Liver (tissue), 9 donors: ENCODE measurements around the gene COL27A1. TPM values are rescaled to one million over a fixed set of nuclear protein-coding genes. Genes with fewer than 3 reads are reported as not detected.
"Not testable (repeated sequence)": the region's sequence is repeated elsewhere in the genome, so short reads cannot be mapped to it uniquely, and the experiment has no call there.

Experiments used
- DNase-seq: peaks from one replicate; pipeline ENCODE4 v3.0.0-alpha.2; 2017; ENCODE audit warnings: low spot score
- H3K27ac ChIP-seq, 2 donors: one replicate each; pipeline ENCODE4 v1.7.0; 2013; ENCODE audit warnings: inconsistent platforms in 2 of 2, low read length in 2 of 2, control low read depth in 1 of 2, low read depth in 1 of 2, mild to moderate bottlenecking in 1 of 2
- H3K27me3 ChIP-seq, 4 donors: one replicate each; pipeline versions ENCODE4 v1.6.1 to v1.7.0; 2013; ENCODE audit warnings: low read length in 3 of 4, inconsistent platforms in 1 of 4, mild to moderate bottlenecking in 1 of 4, moderate library complexity in 1 of 4; ENCODE audit not compliant: control insufficient read depth in 4 of 4, insufficient read depth in 4 of 4
- H3K36me3 ChIP-seq, 4 donors: one replicate each; pipeline versions ENCODE4 v1.6.1 to v1.7.0; 2013; ENCODE audit warnings: low read length in 3 of 4, mild to moderate bottlenecking in 3 of 4, low read depth in 1 of 4, moderate library complexity in 1 of 4; ENCODE audit not compliant: control insufficient read depth in 4 of 4, insufficient read depth in 3 of 4
- H3K4me1 ChIP-seq, 4 donors: one replicate each; pipeline versions ENCODE4 v1.6.1 to v1.7.0; 2013; ENCODE audit warnings: low read length in 3 of 4, mild to moderate bottlenecking in 3 of 4, moderate library complexity in 1 of 4; ENCODE audit not compliant: control insufficient read depth in 4 of 4, insufficient read depth in 4 of 4
- H3K4me3 ChIP-seq, 3 donors: one replicate each; pipeline versions ENCODE4 v1.6.1 to v1.7.0; 2013; ENCODE audit warnings: low read length in 3 of 3, control low read depth in 1 of 3, low read depth in 1 of 3, mild to moderate bottlenecking in 1 of 3
- H3K9ac ChIP-seq, 2 donors: one replicate each; pipeline ENCODE4 v1.7.0; 2013; ENCODE audit warnings: low read length in 2 of 2, mild to moderate bottlenecking in 2 of 2, moderate library complexity in 2 of 2, control low read depth in 1 of 2, low read depth in 1 of 2
- H3K9me3 ChIP-seq, 4 donors: one replicate each; pipeline versions ENCODE4 v1.6.1 to v1.7.0; 2013; ENCODE audit warnings: low read length in 3 of 4; ENCODE audit not compliant: control insufficient read depth in 4 of 4
- ATF3 ChIP-seq: IDR thresholded peaks from 2 replicates; pipeline ENCODE4 v1.6.1; 2016; ENCODE audit warnings: antibody characterized with exemption
- CTCF ChIP-seq: fragments of 150-350 bp; IDR thresholded peaks from 2 replicates; pipeline ENCODE4 v1.5.1; 2017; ENCODE audit warnings: improper control_type of control experiment, low read depth, low read length; ENCODE audit not compliant: missing input control
- EGR1 ChIP-seq, 2 donors: IDR thresholded peaks; 2 replicates each; pipeline ENCODE4 v1.6.1; 2016 to 2018; ENCODE audit warnings: antibody characterized with exemption in 2 of 2, low read depth in 2 of 2
- FOXA1 ChIP-seq: IDR thresholded peaks from 2 replicates; pipeline ENCODE4 v1.6.1; 2016; ENCODE audit warnings: antibody characterized with exemption
- FOXA2 ChIP-seq: IDR thresholded peaks from 2 replicates; pipeline ENCODE4 v1.6.1; 2016; ENCODE audit warnings: antibody characterized with exemption
- GABPA ChIP-seq, 2 donors: IDR thresholded peaks in 1 of 2; conservative IDR thresholded peaks in 1 of 2; 2 replicates each; pipeline ENCODE4 v1.6.1; 2016; ENCODE audit warnings: antibody characterized with exemption in 2 of 2, mild to moderate bottlenecking in 1 of 2, moderate library complexity in 1 of 2
- HNF4A ChIP-seq, 2 donors: conservative IDR thresholded peaks; 2 replicates each; pipeline ENCODE4 v1.6.1; 2016; ENCODE audit warnings: antibody characterized with exemption in 2 of 2, mild to moderate bottlenecking in 2 of 2
- HNF4G ChIP-seq: IDR thresholded peaks from 2 replicates; pipeline ENCODE4 v1.6.1; 2016; ENCODE audit warnings: antibody characterized with exemption
- JUND ChIP-seq, 2 donors: IDR thresholded peaks; 2 replicates each; pipeline ENCODE4 v1.6.1; 2016; ENCODE audit warnings: antibody characterized with exemption in 2 of 2
- MAX ChIP-seq: IDR thresholded peaks from 2 replicates; pipeline ENCODE4 v1.6.1; 2016; ENCODE audit warnings: antibody characterized with exemption
- NR2F2 ChIP-seq: IDR thresholded peaks from 2 replicates; pipeline ENCODE4 v1.6.1; 2016; ENCODE audit warnings: antibody characterized with exemption
- RAD21 ChIP-seq, 2 donors: IDR thresholded peaks; 2 replicates each; pipeline ENCODE4 v1.6.1; 2016; ENCODE audit warnings: antibody characterized with exemption in 2 of 2, mild to moderate bottlenecking in 2 of 2
- REST ChIP-seq: IDR thresholded peaks from 2 replicates; pipeline ENCODE4 v1.6.1; 2016; ENCODE audit warnings: antibody characterized with exemption, mild to moderate bottlenecking
- RXRA ChIP-seq, 2 donors: IDR thresholded peaks; 2 replicates each; pipeline ENCODE4 v1.6.1; 2017 to 2018; ENCODE audit warnings: antibody characterized with exemption in 2 of 2, mild to moderate bottlenecking in 1 of 2
- SP1 ChIP-seq: IDR thresholded peaks from 2 replicates; pipeline ENCODE4 v1.6.1; 2018; ENCODE audit warnings: antibody characterized with exemption, mild to moderate bottlenecking
- TAF1 ChIP-seq: conservative IDR thresholded peaks from 2 replicates; pipeline ENCODE4 v1.6.1; 2016; ENCODE audit warnings: antibody characterized with exemption, mild to moderate bottlenecking
- YY1 ChIP-seq: IDR thresholded peaks from 2 replicates; pipeline ENCODE4 v1.6.1; 2016; ENCODE audit warnings: antibody characterized with exemption, mild to moderate bottlenecking
- ZBTB33 ChIP-seq: IDR thresholded peaks from 2 replicates; pipeline ENCODE4 v1.6.1; 2016; ENCODE audit warnings: antibody characterized with exemption
- WGBS: extraction: QIAGEN DNeasy Blood & Tissue Kit; methylation state at CpG from one replicate; pipeline ENCODE4 v1.1.7; 2013; 5-methylcytosine and 5-hydroxymethylcytosine counted together
- polyA plus RNA-seq, 2 donors: library from polyadenylated mRNA; stranded (reverse) in 1 of 2; unstranded in 1 of 2; fragments of 200-250 nt in 1 of 2; fragments of >200 nt in 1 of 2; fragmentation: Nextera tagmentation in 1 of 2; extraction: Ambion mirVana in 1 of 2; gene quantifications; one replicate each; pipeline versions ENCODE4 v1.2.1 to v1.2.3, GENCODE V29; 2013 to 2015
- total RNA-seq, 2 donors: library from RNA; depleted of rRNA; stranded (reverse); fragments of >200 nt; gene quantifications; one replicate each; pipeline ENCODE4 v1.2.3, GENCODE V29; 2014
- donor health status: healthy.
- donor health status: healthy.
- donor health status: healthy.
- donor health status: healthy.
- donor health status: healthy.

Gene COL27A1
- total and polyA plus RNA-seq, 4 donors: 7.0 to 20.4 (median 12.0) TPM

GRCh38 chr9:114125476-114126013 is 29.8 kb upstream of the COL27A1 start:
- 83% methylated on average over 10 of the region's 10 CpGs for WGBS
- H3K4me3 ChIP-seq: no peak overlapping the region

GRCh38 chr9:114126247-114127060 is 28.9 kb upstream of the COL27A1 start:
- no peaks in the 10 kb centered on the region for H3K36me3 ChIP-seq
- H3K27ac ChIP-seq: no peak overlapping the region
- TF ChIP-seq ZBTB33 (no peak), FOXA1 (no peak), ATF3 (no peak), EGR1 (IDR thresholded peaks at IDR 0.05; ENCODE audit: low read depth in 2 of 2) (no peak), HNF4G (no peak), JUND (IDR thresholded peaks at IDR 0.05) (no peak), REST (no peak), NR2F2 (no peak), FOXA2 (no peak), CTCF (no peak), RAD21 (IDR thresholded peaks at IDR 0.05) (no peak), MAX (no peak), GABPA (IDR thresholded peaks at IDR 0.05 in 1 of 2, conservative IDR thresholded peaks at IDR 0.05 in 1 of 2) (no peak), SP1 (no peak), YY1 (no peak), RXRA (IDR thresholded peaks at IDR 0.05) (no peak), TAF1 (no peak), HNF4A (conservative IDR thresholded peaks at IDR 0.05) (no peak)
- WGBS: 84% methylated on average over 13 of the region's 13 CpGs
- no peak for DNase-seq
- no peak overlapping the region for H3K4me3 ChIP-seq
- H3K9me3 ChIP-seq: no peaks in the 10 kb centered on the region
- H3K9ac ChIP-seq: no peak overlapping the region
- no peaks in the 10 kb centered on the region for H3K27me3 ChIP-seq
- H3K4me1 ChIP-seq: peaks cover 11 to 42% (median 27%) of the 10 kb centered on the region in 4 donors

More at GRCh38 chr9:114125476-114126013, 29.8 kb upstream of the COL27A1 start:
- no peak for DNase-seq
- H3K9ac ChIP-seq: no peak overlapping the region
- H3K4me1 ChIP-seq: peaks cover 6 to 33% (median 20%) of the 10 kb centered on the region in 4 donors
- no peaks in the 10 kb centered on the region for H3K27me3 ChIP-seq
- H3K36me3 ChIP-seq: no peaks in the 10 kb centered on the region
- H3K9me3 ChIP-seq: no peaks in the 10 kb centered on the region
- no peak overlapping the region for H3K27ac ChIP-seq
- TF ChIP-seq FOXA2: no peak
- TF ChIP-seq GABPA (IDR thresholded peaks at IDR 0.05 in 1 of 2, conservative IDR thresholded peaks at IDR 0.05 in 1 of 2): no peak
- TF ChIP-seq TAF1: no peak
- no peak for TF ChIP-seq MAX
- TF ChIP-seq RAD21 (IDR thresholded peaks at IDR 0.05): no peak
- TF ChIP-seq NR2F2: no peak
- TF ChIP-seq RXRA (IDR thresholded peaks at IDR 0.05): no peak
- TF ChIP-seq YY1: no peak

- 94% methylated on average over 3 of the region's 3 CpGs for WGBS
- DNase-seq, H3K4me3 ChIP-seq, H3K9me3 ChIP-seq, H3K27ac ChIP-seq, H3K27me3 ChIP-seq, H3K9ac ChIP-seq, H3K36me3 ChIP-seq: not testable (repeated sequence)
- peaks cover 11 to 34% (median 23%) of the 10 kb centered on the region in 4 donors for H3K4me1 ChIP-seq
Measured at GRCh38 chr9:114128759-114129158, 26.6 kb upstream of the COL27A1 start.
